HG02678 (cell line): Measurements from ENCODE around the gene ANKRD55.
"Not testable (repeated sequence)": the region's sequence is repeated elsewhere in the genome, so short reads cannot be mapped to it uniquely, and the experiment has no call there.

ENCODE experiments used
- ATAC-seq: cut with Tn5 transposase; IDR thresholded peaks from one replicate; pipeline ENCODE4 v1.9.1; 2021; ENCODE audit warnings: mild to moderate bottlenecking, moderate library complexity; ENCODE audit not compliant: unreplicated experiment

The ANKRD55 gene

DNA sequence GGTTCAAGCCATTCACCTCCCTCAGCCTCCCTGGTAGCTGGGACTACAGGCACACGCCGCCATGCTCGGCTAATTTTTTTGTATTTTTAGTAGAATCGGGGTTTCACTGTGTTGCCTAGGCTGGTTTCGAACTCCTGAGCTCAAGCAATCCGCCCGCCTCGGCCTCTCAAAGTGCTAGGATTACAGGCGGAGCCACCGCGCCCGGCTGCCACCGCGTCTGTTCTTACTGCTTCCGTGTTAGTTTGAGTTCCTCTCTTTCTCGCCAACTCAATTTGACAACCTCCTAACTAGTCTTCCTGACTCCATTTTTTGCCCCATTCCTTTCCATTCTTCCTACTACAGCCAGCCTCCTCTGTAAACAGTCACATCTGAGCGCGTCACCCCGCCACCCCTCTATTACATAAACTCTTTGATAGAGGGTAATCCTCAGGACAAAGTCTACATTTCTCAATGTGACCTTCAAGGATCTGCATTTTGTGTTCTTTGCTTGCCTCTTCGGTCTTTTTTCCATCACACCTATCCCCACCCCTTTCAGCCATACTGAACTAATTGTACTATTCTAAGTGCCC is 149.8 kb downstream of the ANKRD55 start:
- ATAC-seq = no peak

DNA sequence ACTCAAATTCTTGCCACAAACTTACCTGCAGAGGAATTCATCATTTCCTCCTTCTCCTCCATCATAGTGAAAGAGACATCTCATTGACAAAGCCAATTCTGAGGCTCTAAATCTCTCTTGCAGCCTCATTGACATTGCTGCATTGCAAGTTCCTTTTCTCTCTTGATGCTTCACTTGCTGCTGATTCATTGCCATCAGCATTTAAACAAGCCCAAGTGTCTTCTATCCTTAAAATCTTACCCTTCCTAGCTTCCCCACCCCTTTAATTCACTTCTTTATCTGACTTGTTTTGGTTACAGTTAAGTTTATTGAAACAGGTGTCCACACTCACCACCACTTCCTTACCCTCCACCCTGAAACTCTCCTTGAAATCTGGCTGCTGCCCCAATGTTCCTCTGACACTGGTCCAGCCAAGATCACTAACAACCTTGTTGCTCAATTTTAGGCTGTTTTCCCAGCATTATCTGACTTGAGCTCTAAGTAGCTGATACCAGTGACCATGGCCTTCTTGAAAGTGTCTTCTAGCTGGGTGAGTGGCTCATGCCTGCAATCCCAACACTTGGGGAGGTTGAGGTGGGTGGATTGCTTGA is 152.0 kb downstream of the ANKRD55 start:
- ATAC-seq = peak; percentile 38

GRCh38 chr5:56080375-56081052 is 152.6 kb downstream of the ANKRD55 start:
- peak; percentile 82 for ATAC-seq

- ATAC-seq = not testable (repeated sequence)
Measured at GRCh38 chr5:56079157-56079500, 154.0 kb downstream of the ANKRD55 start.

GRCh38 chr5:56078278-56079156 is 154.6 kb downstream of the ANKRD55 start:
- no peak for ATAC-seq

DNA sequence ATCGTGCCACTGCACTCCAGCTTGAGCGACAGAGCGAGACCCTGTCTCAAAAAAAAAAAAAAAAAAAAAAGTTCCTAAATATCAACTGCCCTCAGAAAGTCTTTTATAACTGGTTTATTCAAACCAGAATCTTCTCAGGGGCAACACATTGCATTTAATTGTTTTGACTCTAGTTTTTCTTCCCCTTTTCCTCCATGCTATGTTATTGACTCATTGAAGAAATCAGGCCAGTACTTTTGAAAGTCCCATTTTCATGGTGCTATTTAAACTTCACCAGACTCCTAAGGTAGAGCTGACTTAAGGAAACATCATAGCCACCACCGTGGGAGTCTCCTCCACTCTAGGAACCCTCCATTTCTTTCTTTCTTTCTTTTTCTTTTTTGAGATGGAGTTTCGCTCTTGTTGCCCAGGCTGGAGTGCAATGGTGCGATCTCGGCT is 155.3 kb downstream of the ANKRD55 start:
- ATAC-seq = no peak

- ATAC-seq = no peak
Measured at GRCh38 chr5:56076486-56076885, 156.6 kb downstream of the ANKRD55 start.

GRCh38 chr5:56075361-56075760 is 157.8 kb downstream of the ANKRD55 start:
- no peak for ATAC-seq

DNA sequence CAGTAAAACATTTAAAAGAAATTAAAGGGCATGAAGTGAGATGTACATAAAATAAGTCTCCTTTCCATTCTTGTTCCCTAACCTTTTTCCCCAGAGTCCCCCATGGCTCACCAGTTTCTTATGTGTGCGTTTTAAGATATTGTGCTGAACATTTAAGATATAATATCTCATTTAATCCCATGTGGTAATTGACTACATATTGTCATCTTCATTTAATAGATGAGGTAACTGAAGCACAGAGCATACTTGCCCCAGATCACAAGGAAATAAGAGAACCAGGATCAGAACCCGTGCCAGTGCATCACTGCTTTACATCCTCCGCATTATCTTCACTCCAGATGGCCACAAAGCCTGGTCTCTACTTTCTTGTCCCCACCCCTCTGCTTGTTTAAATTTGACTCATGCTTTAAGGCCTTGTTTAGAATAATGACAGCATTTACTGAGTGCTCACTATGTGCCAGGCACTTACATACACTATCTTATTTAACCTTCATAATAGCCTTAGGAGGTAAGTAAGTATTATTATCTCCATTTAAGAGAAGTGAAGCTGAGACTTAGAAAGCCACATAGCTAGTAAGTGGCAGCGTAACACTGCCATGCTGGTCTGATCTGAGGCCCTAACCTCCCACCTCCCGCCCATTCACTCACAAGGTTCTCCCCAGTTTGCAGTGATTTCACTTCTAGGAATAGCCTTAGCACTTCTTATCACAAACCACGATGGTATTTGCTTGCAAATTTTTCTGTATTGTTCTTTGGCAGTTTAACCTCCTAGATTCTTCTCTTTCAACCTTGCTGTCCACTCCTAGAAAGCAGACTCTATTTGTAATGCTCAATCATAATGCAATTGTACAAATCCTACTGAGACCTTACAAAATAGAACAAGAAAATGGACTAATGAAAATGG is 160.0 kb downstream of the ANKRD55 start:
- no peak for ATAC-seq

DNA sequence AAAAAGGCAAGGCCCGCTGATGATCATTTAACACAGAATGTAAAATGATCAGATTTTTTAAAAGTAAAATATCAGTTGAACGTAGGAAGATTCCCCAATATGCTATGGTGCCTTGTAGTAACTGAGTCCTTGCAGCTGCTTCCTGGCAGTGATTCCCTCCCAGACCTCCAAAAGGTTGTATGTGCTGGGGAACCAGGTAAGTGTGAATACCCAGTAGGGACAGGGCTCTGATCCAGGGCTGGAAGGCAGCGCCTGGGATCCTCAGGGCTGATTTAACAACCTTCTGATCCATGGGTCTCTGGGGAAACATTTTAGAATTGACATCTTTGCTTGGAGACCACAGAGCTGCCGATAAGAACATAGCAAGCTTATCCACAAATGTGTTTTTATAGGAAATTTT is 161.7 kb downstream of the ANKRD55 start:
- no peak for ATAC-seq

DNA sequence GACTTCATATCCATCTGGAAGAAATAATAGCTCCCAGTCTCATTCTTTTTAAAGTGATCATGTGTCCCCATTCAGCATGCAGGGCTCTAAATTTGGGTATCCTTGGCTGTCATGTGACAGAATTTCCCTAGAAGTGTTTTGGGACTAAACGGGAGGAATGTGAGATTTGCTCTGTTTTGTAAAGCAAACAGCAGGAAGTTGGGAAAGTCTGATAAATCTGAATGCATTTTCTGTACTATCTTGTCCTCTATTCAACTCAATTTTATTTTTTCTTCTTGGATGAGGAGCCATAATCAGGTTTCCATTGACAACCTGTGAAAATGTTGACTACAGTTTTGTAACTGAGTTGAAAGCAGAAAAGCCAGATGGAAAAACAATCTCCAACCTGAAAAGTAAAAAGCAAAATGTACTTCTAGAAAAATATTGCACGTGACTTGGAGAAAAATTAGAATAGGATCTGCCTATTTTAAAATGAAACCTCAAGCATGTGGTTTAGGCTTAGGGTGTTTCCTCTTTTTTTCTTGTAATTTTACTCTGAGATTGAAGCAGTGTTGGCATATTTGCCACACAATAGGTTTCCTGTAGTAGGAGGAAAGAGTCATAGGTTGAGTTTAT is 162.2 kb downstream of the ANKRD55 start:
- ATAC-seq = no peak

DNA sequence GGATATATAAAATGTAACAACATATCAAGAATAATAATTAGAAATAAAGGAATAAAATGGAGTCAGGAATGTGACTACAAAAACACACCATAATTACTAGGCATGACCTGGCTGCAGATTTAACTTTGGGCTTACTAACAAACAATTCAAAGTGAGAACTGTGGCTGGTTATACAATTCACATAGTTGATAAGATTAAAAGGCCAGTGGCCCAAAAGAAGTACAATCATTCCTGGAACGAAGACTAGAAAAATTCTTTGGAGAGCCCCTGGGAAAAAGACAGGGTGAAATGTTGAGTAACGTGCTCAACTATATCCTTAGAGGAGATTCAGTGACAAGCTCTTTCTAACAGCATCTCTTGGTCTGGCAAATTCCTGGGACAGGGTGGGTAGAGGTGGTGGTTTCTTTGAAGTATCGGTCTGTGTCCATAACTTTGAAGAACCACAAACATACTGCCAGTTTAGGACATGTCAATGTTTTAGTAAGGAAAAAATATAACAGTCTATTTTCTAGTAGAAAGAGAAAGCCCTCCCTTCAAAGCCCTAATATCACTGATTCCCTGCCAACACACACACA is 163.4 kb downstream of the ANKRD55 start:
- no peak for ATAC-seq

- no peak for ATAC-seq
Measured at GRCh38 chr5:56066931-56067450, 166.1 kb downstream of the ANKRD55 start.

GRCh38 chr5:56064984-56065383 is 168.1 kb downstream of the ANKRD55 start:
- no peak for ATAC-seq

- no peak for ATAC-seq
Measured at GRCh38 chr5:56060276-56061110, 172.6 kb downstream of the ANKRD55 start.

DNA sequence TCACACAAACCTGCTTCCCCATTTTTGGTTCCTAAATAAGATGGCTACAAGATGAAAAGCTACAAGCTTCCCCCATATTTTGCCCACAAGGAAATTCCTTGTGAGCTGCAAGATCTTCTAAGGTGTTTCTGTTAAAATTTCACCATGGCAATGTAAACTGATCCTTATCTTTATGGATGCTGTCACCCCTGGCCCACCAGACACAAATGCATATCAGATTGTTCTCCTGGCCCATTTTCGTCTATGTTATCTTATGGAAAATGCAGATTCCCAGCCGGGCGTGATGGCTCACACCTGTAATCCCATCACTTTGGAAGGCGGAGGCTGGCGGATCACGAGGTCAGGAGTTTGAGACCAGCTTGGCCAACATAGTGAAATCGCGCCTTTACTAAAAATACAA is 173.3 kb downstream of the ANKRD55 start:
- no peak for ATAC-seq

GRCh38 chr5:56056875-56057274 is 176.3 kb downstream of the ANKRD55 start:
- peak; percentile 78 for ATAC-seq

GRCh38 chr5:56055859-56056258 is 177.3 kb downstream of the ANKRD55 start:
- ATAC-seq = no peak

- ATAC-seq = no peak
Measured at GRCh38 chr5:56055287-56055686, 177.8 kb downstream of the ANKRD55 start.
